Vagina (tissue), 2 donors: ENCODE data around the gene DEK. TPM values are rescaled to one million over a fixed set of nuclear protein-coding genes. Genes with fewer than 3 reads are reported as not detected.

Experiments
- DNase-seq, 2 donors: peaks; one replicate each; pipeline ENCODE4 v3.0.0-alpha.2; 2017; ENCODE audit errors: extremely low spot score in 2 of 2
- H3K27ac ChIP-seq: fragments of 200-600 bp; sonication (generic); one replicate; pipeline ENCODE4 v1.5.1; 2019
- H3K27me3 ChIP-seq: fragments of 200-600 bp; sonication (generic); one replicate; pipeline ENCODE4 v1.5.1; 2019
- H3K36me3 ChIP-seq, 2 donors: fragments of 200-600 bp; sonication (generic); one replicate each; pipeline ENCODE4 v1.5.1; 2017 to 2019
- H3K4me1 ChIP-seq: fragments of 200-600 bp; sonication (generic); one replicate; pipeline ENCODE4 v1.5.1; 2019
- H3K4me3 ChIP-seq, 2 donors: fragments of 200-600 bp; sonication (generic); 1 replicate in 1 of 2; 2 replicates in 1 of 2; pipeline ENCODE4 v1.5.1; 2016 to 2019
- H3K9me3 ChIP-seq: fragments of 200-600 bp; sonication (generic); one replicate; pipeline ENCODE4 v1.5.1; 2019
- POLR2A ChIP-seq, 2 donors: fragments of 450-650 bp; IDR thresholded peaks; one replicate each; pipeline ENCODE4 v1.6.1; 2017; ENCODE audit warnings: antibody characterized with exemption in 2 of 2, mild to moderate bottlenecking in 2 of 2, moderate library complexity in 2 of 2
- POLR2AphosphoS5 ChIP-seq, 2 donors: sonication (generic); formaldehyde crosslinking; IDR thresholded peaks; one replicate each; pipeline ENCODE4 v1.9.0; 2017; ENCODE audit warnings: antibody characterized with exemption in 2 of 2, mild to moderate bottlenecking in 2 of 2, low read depth in 1 of 2; ENCODE audit not compliant: insufficient read depth in 1 of 2
- intact Hi-C: fragments of 100-400 bp; cut with DNase I; formaldehyde crosslinking; loops from one replicate; pipeline ENCODE4 v1.15.1; 2023
- total RNA-seq: library from RNA; depleted of rRNA; stranded (reverse); fragments of >200 nt; gene quantifications from one replicate; pipeline ENCODE4 v1.2.3, GENCODE V29; 2016
- TF ChIP-seq, protein P1 (sequence below), 3 experiments: fragments of 450-650 bp in 2 of 3; fragments of 200-600 bp in 1 of 3; sonication (generic) in 1 of 3; IDR thresholded peaks; one replicate each; pipeline ENCODE4 v1.5.1; 2017 to 2019; ENCODE audit warnings: antibody characterized with exemption in 3 of 3, mild to moderate bottlenecking in 2 of 3, moderate library complexity in 2 of 3

The DEK gene
- total RNA-seq, 1 donor from 2014 or later, result 121 TPM

DNA sequence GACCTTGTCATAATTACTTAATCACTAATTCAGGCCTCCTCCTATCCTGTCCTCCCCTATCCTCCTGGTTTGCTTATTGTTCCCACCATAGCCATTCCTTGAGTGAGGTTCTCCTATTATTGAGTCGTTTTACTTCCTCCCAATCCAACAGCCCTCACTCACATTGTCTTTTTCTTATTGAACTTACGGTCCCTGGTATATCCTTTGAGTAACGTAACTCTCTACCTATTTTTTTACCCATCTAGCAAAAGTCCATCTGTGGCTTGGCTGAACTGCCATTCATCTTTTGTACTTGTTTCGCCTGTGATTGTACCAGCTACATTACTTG, 43.1 kb downstream of the DEK start:
- Histone ChIP-seq H3K27ac (no peak overlapping the region), H3K9me3 (no peaks in the 10 kb centered on the region), H3K4me3 (no peak overlapping the region), H3K4me1 (no peaks in the 10 kb centered on the region), H3K36me3 (peaks cover 0 to 31% of the 10 kb centered on the region in 2 donors), H3K27me3 (no peaks in the 10 kb centered on the region)
- intact Hi-C loops, result no loop called here
- DNase-seq, result no peak
- TF ChIP-seq, protein P1, sequence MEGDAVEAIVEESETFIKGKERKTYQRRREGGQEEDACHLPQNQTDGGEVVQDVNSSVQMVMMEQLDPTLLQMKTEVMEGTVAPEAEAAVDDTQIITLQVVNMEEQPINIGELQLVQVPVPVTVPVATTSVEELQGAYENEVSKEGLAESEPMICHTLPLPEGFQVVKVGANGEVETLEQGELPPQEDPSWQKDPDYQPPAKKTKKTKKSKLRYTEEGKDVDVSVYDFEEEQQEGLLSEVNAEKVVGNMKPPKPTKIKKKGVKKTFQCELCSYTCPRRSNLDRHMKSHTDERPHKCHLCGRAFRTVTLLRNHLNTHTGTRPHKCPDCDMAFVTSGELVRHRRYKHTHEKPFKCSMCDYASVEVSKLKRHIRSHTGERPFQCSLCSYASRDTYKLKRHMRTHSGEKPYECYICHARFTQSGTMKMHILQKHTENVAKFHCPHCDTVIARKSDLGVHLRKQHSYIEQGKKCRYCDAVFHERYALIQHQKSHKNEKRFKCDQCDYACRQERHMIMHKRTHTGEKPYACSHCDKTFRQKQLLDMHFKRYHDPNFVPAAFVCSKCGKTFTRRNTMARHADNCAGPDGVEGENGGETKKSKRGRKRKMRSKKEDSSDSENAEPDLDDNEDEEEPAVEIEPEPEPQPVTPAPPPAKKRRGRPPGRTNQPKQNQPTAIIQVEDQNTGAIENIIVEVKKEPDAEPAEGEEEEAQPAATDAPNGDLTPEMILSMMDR (IDR thresholded peaks at IDR 0.05), result no peak
- TF ChIP-seq POLR2AphosphoS5 (IDR thresholded peaks at IDR 0.05; ENCODE audit: insufficient read depth in 1 of 2, low read depth in 1 of 2), result no peak

DNA sequence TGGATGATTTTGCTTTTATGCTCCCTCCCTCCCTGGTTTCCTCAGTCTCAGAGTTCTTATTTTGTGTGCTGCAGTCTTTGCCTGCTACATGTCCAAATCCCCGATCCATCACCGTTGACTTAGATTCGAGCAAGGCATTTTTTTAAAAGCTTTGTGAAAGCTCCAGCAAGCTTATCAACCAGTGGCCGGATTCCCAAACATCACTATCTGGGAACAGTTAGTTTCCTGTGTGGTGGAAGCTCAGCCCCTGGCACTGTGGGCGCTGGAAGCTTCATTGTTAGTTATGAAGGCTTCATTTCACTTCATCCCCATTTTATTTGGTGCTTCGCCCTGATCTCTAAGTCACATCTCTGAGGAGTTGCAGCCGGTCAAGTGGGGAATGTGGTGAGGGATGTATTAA, 44.7 kb downstream of the DEK start:
- no peak for TF ChIP-seq POLR2A (IDR thresholded peaks at IDR 0.05)
- TF ChIP-seq POLR2AphosphoS5 (IDR thresholded peaks at IDR 0.05; ENCODE audit: insufficient read depth in 1 of 2, low read depth in 1 of 2), result no peak
- TF ChIP-seq, protein P1 (IDR thresholded peaks at IDR 0.05), result no peak

DNA sequence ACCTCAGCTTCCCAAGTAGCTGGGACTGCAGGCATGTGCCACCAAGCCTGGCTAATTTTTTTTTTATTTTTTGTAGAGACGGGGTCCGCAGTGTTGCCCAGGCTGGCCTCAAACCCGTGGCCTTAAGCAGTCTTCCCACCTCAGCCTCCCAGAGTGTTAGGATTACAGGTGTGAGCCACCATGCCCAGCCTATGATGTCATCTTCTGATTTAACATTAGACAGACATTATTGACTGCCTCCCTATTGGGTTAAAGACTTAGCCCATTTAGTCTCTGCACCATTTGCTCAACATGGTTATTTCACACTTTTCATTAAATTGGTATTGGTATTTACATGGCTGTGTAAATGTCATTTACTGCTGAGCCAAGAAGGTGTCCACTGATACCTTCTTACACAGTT, 46.1 kb downstream of the DEK start:
- Histone ChIP-seq H3K9me3 (no peaks in the 10 kb centered on the region), H3K4me1 (no peaks in the 10 kb centered on the region), H3K27ac (no peak overlapping the region), H3K36me3 (peaks cover 0 to 30% of the 10 kb centered on the region in 2 donors), H3K4me3 (no peak overlapping the region), H3K27me3 (no peaks in the 10 kb centered on the region)
- intact Hi-C loops, result no loop called here
- no peak for DNase-seq
- TF ChIP-seq, protein P1 (IDR thresholded peaks at IDR 0.05), result no peak
- TF ChIP-seq POLR2AphosphoS5 (IDR thresholded peaks at IDR 0.05; ENCODE audit: insufficient read depth in 1 of 2, low read depth in 1 of 2) (no peak), POLR2A (IDR thresholded peaks at IDR 0.05) (no peak)

More for the DNA sequence above, 44.7 kb downstream of the DEK start:
- H3K4me3 ChIP-seq, result no peak overlapping the region
- DNase-seq, result no peak
- no peaks in the 10 kb centered on the region for H3K9me3 ChIP-seq
- peaks cover 0 to 34% of the 10 kb centered on the region in 2 donors for H3K36me3 ChIP-seq
- intact Hi-C loops, result no loop called here
- no peak overlapping the region for H3K27ac ChIP-seq
- H3K4me1 ChIP-seq, result no peaks in the 10 kb centered on the region
- no peaks in the 10 kb centered on the region for H3K27me3 ChIP-seq

DNA sequence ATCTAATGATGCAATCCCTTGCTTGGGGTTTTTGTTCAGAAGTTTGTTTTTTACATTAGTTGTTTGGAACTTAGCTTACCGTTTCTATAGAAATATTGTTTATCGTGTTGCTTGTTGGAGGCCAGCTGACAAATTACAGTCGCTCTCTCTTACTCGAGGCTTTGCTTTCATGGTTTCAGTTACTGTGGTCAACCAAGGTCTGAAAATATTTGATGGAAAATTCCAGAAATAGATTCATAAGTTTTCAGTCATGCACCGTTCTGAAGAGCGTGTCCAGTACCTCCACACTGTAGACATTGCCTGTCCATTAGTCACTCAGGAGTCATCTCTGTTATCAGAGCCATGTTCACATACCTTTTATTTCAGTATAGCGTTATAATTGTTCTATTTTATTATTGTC, 47.9 kb downstream of the DEK start:
- no peaks in the 10 kb centered on the region for H3K27me3 ChIP-seq
- DNase-seq, result no peak
- H3K27ac ChIP-seq, result no peak overlapping the region
- no peak overlapping the region for H3K4me3 ChIP-seq
- H3K9me3 ChIP-seq, result no peaks in the 10 kb centered on the region
- TF ChIP-seq POLR2AphosphoS5 (IDR thresholded peaks at IDR 0.05; ENCODE audit: insufficient read depth in 1 of 2, low read depth in 1 of 2) (no peak), POLR2A (IDR thresholded peaks at IDR 0.05) (no peak)
- TF ChIP-seq, protein P1 (IDR thresholded peaks at IDR 0.05), result no peak
- H3K4me1 ChIP-seq, result no peaks in the 10 kb centered on the region
- intact Hi-C loops, result no loop called here
- peaks cover 0 to 32% of the 10 kb centered on the region in 2 donors for H3K36me3 ChIP-seq

DNA sequence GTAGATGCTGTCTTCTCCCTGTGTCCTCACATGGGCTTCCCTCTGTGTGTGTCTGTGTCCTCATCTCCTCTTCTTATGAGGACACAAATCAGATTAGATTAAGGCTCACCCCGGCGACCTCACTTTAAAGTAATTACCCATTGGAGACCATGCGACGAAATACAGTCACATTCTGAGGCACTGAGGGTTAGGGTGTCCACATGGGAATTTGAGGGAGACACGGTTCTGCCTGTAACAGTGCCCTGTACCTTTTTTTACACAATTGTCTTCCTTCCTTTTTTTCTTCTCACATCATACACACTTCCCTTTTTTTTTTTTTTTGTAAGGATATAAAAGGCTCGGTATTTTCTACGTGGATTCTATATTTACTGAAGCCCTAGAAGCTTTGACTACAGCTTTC, 48.9 kb downstream of the DEK start:
- Histone ChIP-seq H3K27me3 (no peaks in the 10 kb centered on the region), H3K4me3 (no peak overlapping the region), H3K27ac (no peak overlapping the region), H3K4me1 (no peaks in the 10 kb centered on the region), H3K9me3 (no peaks in the 10 kb centered on the region), H3K36me3 (peaks cover 0 to 32% of the 10 kb centered on the region in 2 donors)
- intact Hi-C loops, result no loop called here
- no peak for DNase-seq
- TF ChIP-seq POLR2AphosphoS5 (IDR thresholded peaks at IDR 0.05; ENCODE audit: insufficient read depth in 1 of 2, low read depth in 1 of 2), result no peak
- TF ChIP-seq, protein P1 (IDR thresholded peaks at IDR 0.05), result no peak
- no peak for TF ChIP-seq POLR2A (IDR thresholded peaks at IDR 0.05)
